Measurements from ENCODE around the gene ARAF.

Gene ARAF

GRCh38 chrX:47570794-47571193 lies 9.8 kb downstream of the ARAF start:
- Histone ChIP-seq H3K4me1 (ENCODE audit: control insufficient read depth, insufficient read depth, low read length) (no peaks in the 10 kb centered on the region), H3K9me3 (ENCODE audit: control insufficient read depth, insufficient read depth, low read depth, low read length) (no peaks in the 10 kb centered on the region), H3K36me3 (ENCODE audit: control insufficient read depth in 2 of 2, insufficient read depth in 1 of 2, low read length in 2 of 2) (peaks cover 0 to 56% of the 10 kb centered on the region in 2 experiments; a peak in 1 of 3 replicates), H3K27ac (ENCODE audit: extremely low read depth, low read depth, low read length) (no peak overlapping the region), H3K4me3 (ENCODE audit: low read depth, low read length) (no peak overlapping the region)
- CTCF ChIA-PET = interaction anchor here (0.5 to 0.7 kb wide), 2 partner anchors 176 to 380 kb away, joined by 3 to 4 read pairs; no protein-coding TSS in a partner anchor
- POLR2A ChIA-PET = no interaction called here
- TF ChIP-seq ZNF544 (tag by site-specific recombination; IDR thresholded peaks at IDR 0.05) (no peak), ZNF239 (tag by site-specific recombination; IDR thresholded peaks at IDR 0.05) (no peak), ZNF791 (tag by site-specific recombination; IDR thresholded peaks at IDR 0.05) (no peak), SP2 (tag by site-specific recombination; IDR thresholded peaks at IDR 0.05) (no peak), ZNF792 (tag by site-specific recombination; IDR thresholded peaks at IDR 0.05) (no peak), ZNF174 (tag by site-specific recombination; IDR thresholded peaks at IDR 0.05) (no peak), PRDM6 (tag by site-specific recombination; IDR thresholded peaks at IDR 0.05) (no peak)

DNA sequence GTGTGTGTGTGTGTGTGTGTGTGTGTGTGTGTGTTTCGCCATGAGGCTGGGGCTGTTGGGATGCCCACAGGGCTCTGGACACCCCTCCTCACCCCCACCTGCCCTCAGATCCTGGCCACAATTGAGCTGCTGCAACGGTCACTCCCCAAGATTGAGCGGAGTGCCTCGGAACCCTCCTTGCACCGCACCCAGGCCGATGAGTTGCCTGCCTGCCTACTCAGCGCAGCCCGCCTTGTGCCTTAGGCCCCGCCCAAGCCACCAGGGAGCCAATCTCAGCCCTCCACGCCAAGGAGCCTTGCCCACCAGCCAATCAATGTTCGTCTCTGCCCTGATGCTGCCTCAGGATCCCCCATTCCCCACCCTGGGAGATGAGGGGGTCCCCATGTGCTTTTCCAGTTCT lies 10.2 kb downstream of the ARAF start:
- no peaks in the 10 kb centered on the region for H3K4me1 ChIP-seq (ENCODE audit: control insufficient read depth, insufficient read depth, low read length)
- CTCF ChIA-PET = interaction anchor here (0.5 to 0.7 kb wide), 2 partner anchors 176 to 380 kb away, joined by 3 to 4 read pairs; no protein-coding TSS in a partner anchor

DNA sequence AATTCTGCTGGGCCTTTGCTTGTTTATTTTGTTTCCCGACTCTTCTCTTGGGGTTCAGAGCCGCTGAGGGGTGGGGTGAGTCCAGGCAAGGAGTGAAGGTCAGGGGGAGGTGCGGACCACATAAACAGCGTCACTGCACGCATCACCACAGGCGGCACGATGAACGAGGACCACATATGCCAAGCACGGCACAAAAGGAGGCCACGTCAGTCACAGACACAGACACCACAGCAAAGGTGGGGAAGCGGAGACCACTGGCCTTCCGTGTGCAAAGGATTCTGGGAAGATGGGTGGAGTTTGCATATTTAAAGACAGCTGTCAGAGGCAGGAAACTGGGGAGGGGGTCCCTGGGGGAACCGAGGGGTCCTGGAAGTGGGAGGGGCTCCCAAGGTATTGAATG lies 10.9 kb downstream of the ARAF start:
- ChIA-PET CTCF (no interaction called here), POLR2A (no interaction called here)
- no peak overlapping the region for H3K4me3 ChIP-seq (ENCODE audit: low read depth, low read length)
- peaks cover 0 to 48% of the 10 kb centered on the region in 2 experiments; a peak in 1 of 3 replicates for H3K36me3 ChIP-seq (ENCODE audit: control insufficient read depth in 2 of 2, insufficient read depth in 1 of 2, low read length in 2 of 2)
- H3K4me1 ChIP-seq (ENCODE audit: control insufficient read depth, insufficient read depth, low read length) = no peaks in the 10 kb centered on the region
- H3K9me3 ChIP-seq (ENCODE audit: control insufficient read depth, insufficient read depth, low read depth, low read length) = no peaks in the 10 kb centered on the region
- TF ChIP-seq ZNF138 (tag by site-specific recombination; IDR thresholded peaks at IDR 0.05; ENCODE audit: borderline replicate concordance) (no peak), ZNF114 (tag by site-specific recombination; IDR thresholded peaks at IDR 0.05) (no peak), PRDM2 (tag by site-specific recombination; IDR thresholded peaks at IDR 0.05; ENCODE audit: borderline replicate concordance) (no peak), ZNF792 (tag by site-specific recombination; IDR thresholded peaks at IDR 0.05) (no peak), ZNF785 (tag by site-specific recombination; IDR thresholded peaks at IDR 0.05) (no peak), TRIM28 (IDR thresholded peaks at IDR 0.05; ENCODE audit: borderline replicate concordance, low read length) (no peak), ZNF324 (tag by site-specific recombination; IDR thresholded peaks at IDR 0.05) (no peak), ZNF501 (tag by site-specific recombination; IDR thresholded peaks at IDR 0.05) (no peak), GLI2 (tag by site-specific recombination; IDR thresholded peaks at IDR 0.05; ENCODE audit: borderline replicate concordance, low read depth) (no peak), ZFP3 (tag by site-specific recombination; IDR thresholded peaks at IDR 0.05; ENCODE audit: low read depth) (no peak), ZBTB17 (tag by site-specific recombination; IDR thresholded peaks at IDR 0.05) (no peak), ZNF221 (tag by site-specific recombination; IDR thresholded peaks at IDR 0.05; ENCODE audit: borderline replicate concordance) (no peak)
- TF ChIP-seq, protein P1, sequence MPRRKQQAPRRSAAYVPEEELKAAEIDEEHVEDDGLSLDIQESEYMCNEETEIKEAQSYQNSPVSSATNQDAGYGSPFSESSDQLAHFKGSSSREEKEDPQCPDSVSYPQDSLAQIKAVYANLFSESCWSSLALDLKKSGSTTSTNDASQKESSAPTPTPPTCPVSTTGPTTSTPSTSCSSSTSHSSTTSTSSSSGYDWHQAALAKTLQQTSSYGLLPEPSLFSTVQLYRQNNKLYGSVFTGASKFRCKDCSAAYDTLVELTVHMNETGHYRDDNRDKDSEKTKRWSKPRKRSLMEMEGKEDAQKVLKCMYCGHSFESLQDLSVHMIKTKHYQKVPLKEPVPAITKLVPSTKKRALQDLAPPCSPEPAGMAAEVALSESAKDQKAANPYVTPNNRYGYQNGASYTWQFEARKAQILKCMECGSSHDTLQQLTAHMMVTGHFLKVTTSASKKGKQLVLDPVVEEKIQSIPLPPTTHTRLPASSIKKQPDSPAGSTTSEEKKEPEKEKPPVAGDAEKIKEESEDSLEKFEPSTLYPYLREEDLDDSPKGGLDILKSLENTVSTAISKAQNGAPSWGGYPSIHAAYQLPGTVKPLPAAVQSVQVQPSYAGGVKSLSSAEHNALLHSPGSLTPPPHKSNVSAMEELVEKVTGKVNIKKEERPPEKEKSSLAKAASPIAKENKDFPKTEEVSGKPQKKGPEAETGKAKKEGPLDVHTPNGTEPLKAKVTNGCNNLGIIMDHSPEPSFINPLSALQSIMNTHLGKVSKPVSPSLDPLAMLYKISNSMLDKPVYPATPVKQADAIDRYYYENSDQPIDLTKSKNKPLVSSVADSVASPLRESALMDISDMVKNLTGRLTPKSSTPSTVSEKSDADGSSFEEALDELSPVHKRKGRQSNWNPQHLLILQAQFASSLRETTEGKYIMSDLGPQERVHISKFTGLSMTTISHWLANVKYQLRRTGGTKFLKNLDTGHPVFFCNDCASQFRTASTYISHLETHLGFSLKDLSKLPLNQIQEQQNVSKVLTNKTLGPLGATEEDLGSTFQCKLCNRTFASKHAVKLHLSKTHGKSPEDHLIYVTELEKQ (tag by site-specific recombination; IDR thresholded peaks at IDR 0.05; ENCODE audit: borderline replicate concordance) = no peak
- no peak overlapping the region for H3K27ac ChIP-seq (ENCODE audit: extremely low read depth, low read depth, low read length)

More for the DNA sequence above, 10.2 kb downstream of the ARAF start:
- H3K4me3 ChIP-seq (ENCODE audit: low read depth, low read length) = no peak overlapping the region
- TF ChIP-seq ZNF354C (tag by site-specific recombination; IDR thresholded peaks at IDR 0.05; ENCODE audit: borderline replicate concordance, low read depth) (no peak), ZNF138 (tag by site-specific recombination; IDR thresholded peaks at IDR 0.05; ENCODE audit: borderline replicate concordance) (no peak)
- H3K9me3 ChIP-seq (ENCODE audit: control insufficient read depth, insufficient read depth, low read depth, low read length) = no peaks in the 10 kb centered on the region
- H3K36me3 ChIP-seq (ENCODE audit: control insufficient read depth in 2 of 2, insufficient read depth in 1 of 2, low read length in 2 of 2) = peaks cover 0 to 54% of the 10 kb centered on the region in 2 experiments; a peak in 1 of 3 replicates
- no peak overlapping the region for H3K27ac ChIP-seq (ENCODE audit: extremely low read depth, low read depth, low read length)
- POLR2A ChIA-PET = no interaction called here
